ENCODE results near the gene VPS41.

VPS41 gene

GRCh38 chr7:38777609-38778008, 131.4 kb downstream of the VPS41 start:
- peaks cover 8% of the 10 kb centered on the region; the same call in 1 of the 2 replicates for H3F3A ChIP-seq (ENCODE audit: insufficient read depth, low read length)

GRCh38 chr7:38775506-38776175, 133.3 kb downstream of the VPS41 start:
- Histone ChIP-seq H3K9ac (ENCODE audit: low read length) (no peak overlapping the region), H3K4me1 (ENCODE audit: low read length) (peaks cover 17% of the 10 kb centered on the region), H3K36me3 (replicated peaks; ENCODE audit: insufficient read depth, low read length) (no peaks in the 10 kb centered on the region; the same call in none of the 2 replicates), H3K9me3 (replicated peaks; ENCODE audit: insufficient read depth, low read length) (no peaks in the 10 kb centered on the region), H2AFZ (ENCODE audit: low read length) (no peak overlapping the region), H3F3A (ENCODE audit: insufficient read depth, low read length) (peaks cover 8% of the 10 kb centered on the region; the same call in 1 of the 2 replicates), H3K4me2 (ENCODE audit: low read depth, low read length) (no peak overlapping the region), H3K9me2 (replicated peaks; ENCODE audit: insufficient read depth, low read length) (no peaks in the 10 kb centered on the region), H3K27me3 (replicated peaks; ENCODE audit: insufficient read depth, low read length) (no peaks in the 10 kb centered on the region), H3K4me3 (ENCODE audit: low read length) (no peak overlapping the region), H3K79me2 (ENCODE audit: low read length) (no peaks in the 10 kb centered on the region), H4K20me1 (ENCODE audit: insufficient read depth, low read length) (no peaks in the 10 kb centered on the region), H3K27ac (ENCODE audit: low read length) (no peak overlapping the region)
- DNase-seq, result no peak
- TF ChIP-seq EZH2phosphoT487 (IDR thresholded peaks at IDR 0.05; ENCODE audit: low read length), result no peak
- TF ChIP-seq, protein P1, sequence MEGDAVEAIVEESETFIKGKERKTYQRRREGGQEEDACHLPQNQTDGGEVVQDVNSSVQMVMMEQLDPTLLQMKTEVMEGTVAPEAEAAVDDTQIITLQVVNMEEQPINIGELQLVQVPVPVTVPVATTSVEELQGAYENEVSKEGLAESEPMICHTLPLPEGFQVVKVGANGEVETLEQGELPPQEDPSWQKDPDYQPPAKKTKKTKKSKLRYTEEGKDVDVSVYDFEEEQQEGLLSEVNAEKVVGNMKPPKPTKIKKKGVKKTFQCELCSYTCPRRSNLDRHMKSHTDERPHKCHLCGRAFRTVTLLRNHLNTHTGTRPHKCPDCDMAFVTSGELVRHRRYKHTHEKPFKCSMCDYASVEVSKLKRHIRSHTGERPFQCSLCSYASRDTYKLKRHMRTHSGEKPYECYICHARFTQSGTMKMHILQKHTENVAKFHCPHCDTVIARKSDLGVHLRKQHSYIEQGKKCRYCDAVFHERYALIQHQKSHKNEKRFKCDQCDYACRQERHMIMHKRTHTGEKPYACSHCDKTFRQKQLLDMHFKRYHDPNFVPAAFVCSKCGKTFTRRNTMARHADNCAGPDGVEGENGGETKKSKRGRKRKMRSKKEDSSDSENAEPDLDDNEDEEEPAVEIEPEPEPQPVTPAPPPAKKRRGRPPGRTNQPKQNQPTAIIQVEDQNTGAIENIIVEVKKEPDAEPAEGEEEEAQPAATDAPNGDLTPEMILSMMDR (IDR thresholded peaks at IDR 0.05; ENCODE audit: low read length), result no peak
- no peak for TF ChIP-seq EZH2 (optimal IDR thresholded peaks at IDR 0.05; ENCODE audit: low read depth, low read length)

More at GRCh38 chr7:38777609-38778008, 131.4 kb downstream of the VPS41 start:
- DNase-seq, result no peak
- no peaks in the 10 kb centered on the region; the same call in none of the 2 replicates for H3K36me3 ChIP-seq (replicated peaks; ENCODE audit: insufficient read depth, low read length)
- H3K79me2 ChIP-seq (ENCODE audit: low read length), result no peaks in the 10 kb centered on the region
- TF ChIP-seq, protein P1 (IDR thresholded peaks at IDR 0.05; ENCODE audit: low read length), result no peak
- TF ChIP-seq EZH2phosphoT487 (IDR thresholded peaks at IDR 0.05; ENCODE audit: low read length), result no peak
- no peak for TF ChIP-seq EZH2 (optimal IDR thresholded peaks at IDR 0.05; ENCODE audit: low read depth, low read length)
- no peaks in the 10 kb centered on the region for H3K9me3 ChIP-seq (replicated peaks; ENCODE audit: insufficient read depth, low read length)
- no peak overlapping the region for H3K4me3 ChIP-seq (ENCODE audit: low read length)
- no peaks in the 10 kb centered on the region for H3K27me3 ChIP-seq (replicated peaks; ENCODE audit: insufficient read depth, low read length)
- H3K9ac ChIP-seq (ENCODE audit: low read length), result no peak overlapping the region
- no peak overlapping the region for H2AFZ ChIP-seq (ENCODE audit: low read length)
- no peaks in the 10 kb centered on the region for H4K20me1 ChIP-seq (ENCODE audit: insufficient read depth, low read length)
- no peaks in the 10 kb centered on the region for H3K9me2 ChIP-seq (replicated peaks; ENCODE audit: insufficient read depth, low read length)
- H3K4me1 ChIP-seq (ENCODE audit: low read length), result peaks cover 17% of the 10 kb centered on the region
- H3K27ac ChIP-seq (ENCODE audit: low read length), result no peak overlapping the region
- H3K4me2 ChIP-seq (ENCODE audit: low read depth, low read length), result no peak overlapping the region

DNA sequence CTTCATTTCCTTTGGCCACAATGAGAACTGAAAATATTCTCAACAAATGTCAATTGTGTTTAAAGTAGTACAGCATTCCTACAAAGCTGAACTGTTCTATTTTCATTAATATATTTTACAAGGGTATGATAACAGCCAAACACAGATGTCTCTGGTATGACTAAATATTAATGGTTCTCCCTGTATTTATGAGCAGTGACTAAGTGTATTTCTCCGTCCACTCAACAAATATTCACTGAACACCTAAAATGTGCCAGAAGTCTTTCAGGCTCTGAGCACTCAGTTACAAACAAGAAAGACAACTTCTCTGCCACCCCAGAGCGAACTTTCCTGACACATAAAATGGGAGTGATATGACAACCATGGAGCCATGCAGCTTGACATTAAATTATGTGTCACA, 135.6 kb downstream of the VPS41 start:
- Histone ChIP-seq H3K9me2 (replicated peaks; ENCODE audit: insufficient read depth, low read length) (no peaks in the 10 kb centered on the region), H3K9me3 (replicated peaks; ENCODE audit: insufficient read depth, low read length) (no peaks in the 10 kb centered on the region), H3K27me3 (replicated peaks; ENCODE audit: insufficient read depth, low read length) (no peaks in the 10 kb centered on the region), H4K20me1 (ENCODE audit: insufficient read depth, low read length) (no peaks in the 10 kb centered on the region), H3K4me3 (ENCODE audit: low read length) (no peak overlapping the region), H3K27ac (ENCODE audit: low read length) (no peak overlapping the region), H3K4me2 (ENCODE audit: low read depth, low read length) (no peak overlapping the region), H3K4me1 (ENCODE audit: low read length) (peaks cover 7% of the 10 kb centered on the region), H3F3A (ENCODE audit: insufficient read depth, low read length) (peaks cover 4% of the 10 kb centered on the region; the same call in 1 of the 2 replicates), H2AFZ (ENCODE audit: low read length) (no peak overlapping the region), H3K9ac (ENCODE audit: low read length) (no peak overlapping the region), H3K36me3 (replicated peaks; ENCODE audit: insufficient read depth, low read length) (no peaks in the 10 kb centered on the region; the same call in none of the 2 replicates), H3K79me2 (ENCODE audit: low read length) (no peaks in the 10 kb centered on the region)
- TF ChIP-seq EZH2 (optimal IDR thresholded peaks at IDR 0.05; ENCODE audit: low read depth, low read length) (no peak), EZH2phosphoT487 (IDR thresholded peaks at IDR 0.05; ENCODE audit: low read length) (no peak)
- TF ChIP-seq, protein P1 (IDR thresholded peaks at IDR 0.05; ENCODE audit: low read length), result no peak
- DNase-seq, result no peak

Data from MM.1S (cell line).